Mesenteric fat pad (tissue), 1 donor: ENCODE results near the gene BLOC1S2. TPM values are rescaled to one million over a fixed set of nuclear protein-coding genes. Genes with fewer than 3 reads are reported as not detected.
A peak's percentile ranks its signal among the peaks of the same experiment; 100 is the strongest.
"Not testable (repeated sequence)": the region's sequence is repeated elsewhere in the genome, so short reads cannot be mapped to it uniquely, and the experiment has no call there.

Source experiments
- DNase-seq: peaks from one replicate; pipeline ENCODE4 v3.0.0-alpha.2; 2020; ENCODE audit warnings: low spot score
- total RNA-seq: library from RNA; stranded (reverse); fragmentation: NEBNext Ultra II Directional; extraction: Animal tissue kit (Norgen Biotek cat#: 25700); gene quantifications from one replicate; pipeline ENCODE4 v1.2.1, GENCODE V29; 2021
- donor health status: DM: yes; HTN: yes; CAD: no.

BLOC1S2 gene
- total RNA-seq, 1 donor from 2014 or later, result 30.4 TPM

GRCh38 chr10:100292300-100292699 is 5.8 kb upstream of the BLOC1S2 start:
- not testable (repeated sequence) for DNase-seq

GRCh38 chr10:100291356-100291755 is 4.9 kb upstream of the BLOC1S2 start:
- no peak for DNase-seq

GRCh38 chr10:100289641-100290040 is 3.2 kb upstream of the BLOC1S2 start:
- no peak for DNase-seq

- DNase-seq, result no peak
Observed at GRCh38 chr10:100288196-100288595, 1.7 kb upstream of the BLOC1S2 start.

GRCh38 chr10:100287756-100288155 is 1.3 kb upstream of the BLOC1S2 start:
- no peak for DNase-seq

GRCh38 chr10:100285326-100285725 is 1.2 kb downstream of the BLOC1S2 start:
- not testable (repeated sequence) for DNase-seq

- DNase-seq, result no peak
Observed at GRCh38 chr10:100282907-100283306, 3.6 kb downstream of the BLOC1S2 start.

GRCh38 chr10:100276971-100277370 is 9.5 kb downstream of the BLOC1S2 start:
- DNase-seq, result not testable (repeated sequence)

- peak; percentile 92 for DNase-seq
Observed at GRCh38 chr10:100267239-100268104, 19.0 kb downstream of the BLOC1S2 start, which contains the start of gene CWF19L1. CWF19L1 (minus strand) TSS chr10:100267638; CDS start chr10:100267593, 45 bp downstream.

- no peak for DNase-seq
Observed at GRCh38 chr10:100265821-100266485, 20.5 kb downstream of the BLOC1S2 start.

GRCh38 chr10:100254191-100254590 is 32.3 kb downstream of the BLOC1S2 start:
- no peak for DNase-seq

- DNase-seq, result no peak
Observed at GRCh38 chr10:100253041-100253440, 33.4 kb downstream of the BLOC1S2 start.

- DNase-seq, result no peak
Observed at GRCh38 chr10:100248820-100249219, 37.7 kb downstream of the BLOC1S2 start.

GRCh38 chr10:100245484-100246220 is 40.8 kb downstream of the BLOC1S2 start:
- no peak for DNase-seq

- DNase-seq, result no peak
Observed at GRCh38 chr10:100239851-100240250, 46.6 kb downstream of the BLOC1S2 start.

GRCh38 chr10:100238429-100238828 is 48.1 kb downstream of the BLOC1S2 start:
- no peak for DNase-seq

GRCh38 chr10:100232101-100232500 is 54.4 kb downstream of the BLOC1S2 start:
- no peak for DNase-seq

GRCh38 chr10:100229819-100230422 is 56.6 kb downstream of the BLOC1S2 start:
- no peak for DNase-seq

GRCh38 chr10:100223879-100224278 is 62.6 kb downstream of the BLOC1S2 start:
- DNase-seq, result no peak
